Measurements from ENCODE around the gene PPP1R36. TPM values are rescaled to one million over a fixed set of nuclear protein-coding genes. Genes with fewer than 3 reads are reported as not detected.

Gene PPP1R36
- total and polyA plus RNA-seq, 2 of the 13 experiments (the other 11 are each of a cell fraction or from before 2014, with no cell fraction given) = 0.11 to 0.17 TPM

- H2AFZ ChIP-seq (ENCODE audit: low read length) = no peak overlapping the region
- no peak overlapping the region for H3K4me3 ChIP-seq (replicated peaks in 1 of 3; ENCODE audit: insufficient read depth in 1 of 3, low read depth in 2 of 3, low read length in 3 of 3)
- no peaks in the 10 kb centered on the region for H3K9me3 ChIP-seq (ENCODE audit: low read length)
- peaks cover 13% of the 10 kb centered on the region; the same call in 1 of the 2 replicates for H3K4me1 ChIP-seq (ENCODE audit: insufficient read depth, low read length)
- no peaks in the 10 kb centered on the region for H3K36me3 ChIP-seq (replicated peaks in 1 of 2; ENCODE audit: control insufficient read depth in 1 of 2, insufficient read depth in 2 of 2, low read length in 2 of 2)
- H3K4me2 ChIP-seq (ENCODE audit: low read depth, low read length) = no peak overlapping the region
- FAIRE-seq (no peak), ATAC-seq (no peak), DNase-seq (ENCODE audit: low spot score) (no peak)
- no peak for TF ChIP-seq ATF7-NPFF (CRISPR knock-in tag; IDR thresholded peaks at IDR 0.05; ENCODE audit: low read depth)
- TF ChIP-seq HES4 (CRISPR knock-in tag; IDR thresholded peaks at IDR 0.05; ENCODE audit: borderline replicate concordance) = no peak
- TF ChIP-seq U2AF2 (IDR thresholded peaks at IDR 0.05; ENCODE audit: low read depth, low read length) = no peak
- TF ChIP-seq NR3C1 (CRISPR knock-in tag; IDR thresholded peaks at IDR 0.05) = no peak
- TF ChIP-seq GABPB1 (CRISPR knock-in tag; IDR thresholded peaks at IDR 0.05) = no peak
- TF ChIP-seq NPAS2 (CRISPR knock-in tag; IDR thresholded peaks at IDR 0.05; ENCODE audit: borderline replicate concordance) = no peak
- TF ChIP-seq ETS1 (CRISPR knock-in tag; IDR thresholded peaks at IDR 0.05) = no peak
- no peak for TF ChIP-seq ERF (CRISPR knock-in tag; IDR thresholded peaks at IDR 0.05)
- no peaks in the 10 kb centered on the region for H4K20me1 ChIP-seq (ENCODE audit: insufficient read depth, low read length)
- POLR2A ChIA-PET = no interaction called here
- intact Hi-C loops (cut with micrococcal nuclease; ENCODE audit: unreplicated experiment) = loop anchor here (5.0 kb wide), 1 partner anchor 296 kb away; no protein-coding TSS in a partner anchor
- CTCF ChIA-PET (ENCODE audit: low intra/inter-chr PET ratio, low total read pairs) = interaction anchor here (1.9 kb wide), 1 partner anchor 98 kb away, joined by 5 read pairs; the partner anchor contains the start of gene HSPA2
- H3K27me3 ChIP-seq (ENCODE audit: control insufficient read depth in 1 of 2, insufficient read depth in 2 of 2, low read length in 2 of 2) = no peaks in the 10 kb centered on the region
- BruUV-seq (replicated peaks) = no TSS peak
- 49% methylated on average over 9 of the region's 9 CpGs for WGBS (ENCODE audit: low lambda C conversion rate)
- no peak overlapping the region for H3K9ac ChIP-seq (ENCODE audit: insufficient read depth, low read depth, low read length)
- in situ Hi-C loops (cut with HindIII; ENCODE audit: extremely low pct_ligation_motif_present, low pct_unique_long_range_greater_than_20kb) = loop anchor here (5.0 to 10.0 kb wide), 2 partner anchors 96 to 293 kb away; partner anchors contain the start of gene HSPA2
- no peak overlapping the region for H3K27ac ChIP-seq (ENCODE audit: extremely low read length, insufficient read depth, low read length)
- H3K79me2 ChIP-seq (ENCODE audit: insufficient read depth, low read length) = no peaks in the 10 kb centered on the region
Observed at GRCh38 chr14:64637735-64638473, 88.1 kb downstream of the PPP1R36 start.

Measured in HepG2 (cell line).